ENCODE results near the gene CADPS2.

Gene CADPS2

GRCh38 chr7:122416336-122416735 is 469.9 kb downstream of the CADPS2 start:
- no peak for DNase-seq
- no peaks in the 10 kb centered on the region for H3K4me1 ChIP-seq (ENCODE audit: low read length)
- no peaks in the 10 kb centered on the region for H3K27me3 ChIP-seq (replicated peaks; ENCODE audit: insufficient read depth, low read length)
- H4K20me1 ChIP-seq (ENCODE audit: insufficient read depth, low read length): no peaks in the 10 kb centered on the region
- H2AFZ ChIP-seq (ENCODE audit: low read length): no peak overlapping the region
- H3F3A ChIP-seq (ENCODE audit: insufficient read depth, low read length): no peaks in the 10 kb centered on the region
- H3K4me3 ChIP-seq (ENCODE audit: low read length): no peak overlapping the region
- no peaks in the 10 kb centered on the region for H3K9me3 ChIP-seq (replicated peaks; ENCODE audit: insufficient read depth, low read length)
- H3K9ac ChIP-seq (ENCODE audit: low read length): no peak overlapping the region
- H3K9me2 ChIP-seq (replicated peaks; ENCODE audit: insufficient read depth, low read length): no peaks in the 10 kb centered on the region
- no peak overlapping the region for H3K4me2 ChIP-seq (ENCODE audit: low read depth, low read length)
- TF ChIP-seq CTCF (IDR thresholded peaks at IDR 0.05; ENCODE audit: low read length): no peak
- TF ChIP-seq EZH2 (optimal IDR thresholded peaks at IDR 0.05; ENCODE audit: low read depth, low read length): no peak
- no peak for TF ChIP-seq EZH2phosphoT487 (IDR thresholded peaks at IDR 0.05; ENCODE audit: low read length)
- no peak overlapping the region for H3K27ac ChIP-seq (ENCODE audit: low read length)
- no peaks in the 10 kb centered on the region; the same call in 1 of the 2 replicates for H3K36me3 ChIP-seq (replicated peaks; ENCODE audit: insufficient read depth, low read length)
- H3K79me2 ChIP-seq (ENCODE audit: low read length): no peaks in the 10 kb centered on the region

GRCh38 chr7:122415510-122415909 is 470.8 kb downstream of the CADPS2 start:
- H3F3A ChIP-seq (ENCODE audit: insufficient read depth, low read length): no peaks in the 10 kb centered on the region
- no peaks in the 10 kb centered on the region for H3K9me2 ChIP-seq (replicated peaks; ENCODE audit: insufficient read depth, low read length)
- H3K79me2 ChIP-seq (ENCODE audit: low read length): no peaks in the 10 kb centered on the region
- H2AFZ ChIP-seq (ENCODE audit: low read length): no peak overlapping the region
- TF ChIP-seq EZH2phosphoT487 (IDR thresholded peaks at IDR 0.05; ENCODE audit: low read length) (no peak), EZH2 (optimal IDR thresholded peaks at IDR 0.05; ENCODE audit: low read depth, low read length) (no peak), CTCF (IDR thresholded peaks at IDR 0.05; ENCODE audit: low read length) (no peak)
- no peaks in the 10 kb centered on the region for H3K9me3 ChIP-seq (replicated peaks; ENCODE audit: insufficient read depth, low read length)
- no peak for DNase-seq
- no peaks in the 10 kb centered on the region for H3K4me1 ChIP-seq (ENCODE audit: low read length)
- no peaks in the 10 kb centered on the region for H3K27me3 ChIP-seq (replicated peaks; ENCODE audit: insufficient read depth, low read length)
- no peaks in the 10 kb centered on the region for H4K20me1 ChIP-seq (ENCODE audit: insufficient read depth, low read length)
- no peak overlapping the region for H3K4me3 ChIP-seq (ENCODE audit: low read length)
- no peak overlapping the region for H3K27ac ChIP-seq (ENCODE audit: low read length)
- H3K36me3 ChIP-seq (replicated peaks; ENCODE audit: insufficient read depth, low read length): no peaks in the 10 kb centered on the region; the same call in 1 of the 2 replicates
- no peak overlapping the region for H3K4me2 ChIP-seq (ENCODE audit: low read depth, low read length)
- no peak overlapping the region for H3K9ac ChIP-seq (ENCODE audit: low read length)

GRCh38 chr7:122413339-122413738 is 472.9 kb downstream of the CADPS2 start:
- no peaks in the 10 kb centered on the region for H3K27me3 ChIP-seq (replicated peaks; ENCODE audit: insufficient read depth, low read length)
- no peak overlapping the region for H3K27ac ChIP-seq (ENCODE audit: low read length)
- H3K36me3 ChIP-seq (replicated peaks; ENCODE audit: insufficient read depth, low read length): no peaks in the 10 kb centered on the region; the same call in 1 of the 2 replicates
- H3K9me2 ChIP-seq (replicated peaks; ENCODE audit: insufficient read depth, low read length): no peaks in the 10 kb centered on the region
- no peak overlapping the region for H3K4me3 ChIP-seq (ENCODE audit: low read length)
- H3F3A ChIP-seq (ENCODE audit: insufficient read depth, low read length): no peaks in the 10 kb centered on the region
- H3K4me2 ChIP-seq (ENCODE audit: low read depth, low read length): no peak overlapping the region
- H3K4me1 ChIP-seq (ENCODE audit: low read length): no peaks in the 10 kb centered on the region
- no peak for DNase-seq
- no peak overlapping the region for H3K9ac ChIP-seq (ENCODE audit: low read length)
- H3K9me3 ChIP-seq (replicated peaks; ENCODE audit: insufficient read depth, low read length): no peaks in the 10 kb centered on the region
- H2AFZ ChIP-seq (ENCODE audit: low read length): no peak overlapping the region
- no peaks in the 10 kb centered on the region for H3K79me2 ChIP-seq (ENCODE audit: low read length)
- H4K20me1 ChIP-seq (ENCODE audit: insufficient read depth, low read length): no peaks in the 10 kb centered on the region
- TF ChIP-seq CTCF (IDR thresholded peaks at IDR 0.05; ENCODE audit: low read length) (no peak), EZH2 (optimal IDR thresholded peaks at IDR 0.05; ENCODE audit: low read depth, low read length) (no peak), EZH2phosphoT487 (IDR thresholded peaks at IDR 0.05; ENCODE audit: low read length) (no peak)

Measured in MM.1S (cell line).